22Rv1 (cell line): ENCODE data around the gene CGNL1.

ENCODE experiments used
- CTCF ChIP-seq: fragments of 450-650 bp; IDR thresholded peaks from 2 replicates; pipeline ENCODE4 v1.5.1; 2017; ENCODE audit warnings: mild to moderate bottlenecking
- ZFX ChIP-seq: fragments of 450-650 bp; IDR thresholded peaks from 2 replicates; pipeline ENCODE4 v1.6.1; 2017; ENCODE audit warnings: antibody characterized with exemption, borderline replicate concordance

GRCh38 chr15:57503911-57504598, 127.8 kb downstream of the CGNL1 start:
- TF ChIP-seq CTCF (no peak), ZFX (no peak)
